Measurements from ENCODE around the gene TTC22. TPM values are rescaled to one million over a fixed set of nuclear protein-coding genes. Genes with fewer than 3 reads are reported as not detected.

Gene TTC22
- total RNA-seq, 1 donor from 2014 or later: 0.08 TPM

DNA sequence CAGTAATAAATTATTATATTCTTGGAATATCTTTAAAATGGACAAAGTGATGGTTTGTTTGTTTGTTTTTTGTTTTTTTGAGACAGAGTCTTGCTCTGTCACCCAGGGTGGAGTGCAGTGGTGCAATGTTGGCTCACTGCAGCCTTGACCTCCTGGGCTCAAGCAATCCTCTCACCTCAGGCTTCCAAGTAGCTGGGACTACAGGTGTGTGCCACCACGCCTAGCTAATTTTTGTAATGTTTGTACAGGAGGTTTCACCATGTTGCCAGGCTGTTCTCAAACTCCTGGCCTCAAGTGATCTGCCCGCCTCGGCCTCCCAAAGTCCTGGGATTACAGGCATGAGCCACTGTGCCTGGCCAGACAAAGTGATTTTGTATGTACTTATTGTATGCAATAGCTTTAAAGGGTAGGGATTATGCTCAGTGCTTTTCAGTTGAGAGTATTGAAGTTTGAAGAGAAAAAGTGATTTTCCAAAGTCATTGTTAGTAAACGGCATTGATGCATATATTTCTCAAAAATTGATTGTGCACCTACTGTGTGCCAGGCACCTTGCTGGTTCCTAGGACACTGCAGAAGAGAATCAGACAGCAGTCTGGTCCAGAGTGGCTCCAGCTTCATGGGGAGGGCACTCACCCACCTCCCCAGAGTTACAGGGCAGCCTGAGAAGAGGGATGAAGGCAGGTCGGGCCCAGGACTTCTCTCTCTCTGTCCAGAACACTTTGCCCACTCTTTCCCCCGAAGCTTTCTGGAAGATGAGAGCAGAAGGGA lies 34.2 kb upstream of the TTC22 start:
- DNase-seq (ENCODE audit: low spot score): no peak
- intact Hi-C loops (cut with DNase I): no loop called here

- intact Hi-C loops (cut with DNase I): no loop called here
These were observed 33.0 kb upstream of the TTC22 start for GRCh38 chr1:54834007-54834541.

GRCh38 chr1:54833121-54833520 lies 32.0 kb upstream of the TTC22 start:
- intact Hi-C loops (cut with DNase I): no loop called here
- DNase-seq (ENCODE audit: low spot score): no peak

More at GRCh38 chr1:54834007-54834541, 33.0 kb upstream of the TTC22 start:
- no peak for DNase-seq (ENCODE audit: low spot score)

DNA sequence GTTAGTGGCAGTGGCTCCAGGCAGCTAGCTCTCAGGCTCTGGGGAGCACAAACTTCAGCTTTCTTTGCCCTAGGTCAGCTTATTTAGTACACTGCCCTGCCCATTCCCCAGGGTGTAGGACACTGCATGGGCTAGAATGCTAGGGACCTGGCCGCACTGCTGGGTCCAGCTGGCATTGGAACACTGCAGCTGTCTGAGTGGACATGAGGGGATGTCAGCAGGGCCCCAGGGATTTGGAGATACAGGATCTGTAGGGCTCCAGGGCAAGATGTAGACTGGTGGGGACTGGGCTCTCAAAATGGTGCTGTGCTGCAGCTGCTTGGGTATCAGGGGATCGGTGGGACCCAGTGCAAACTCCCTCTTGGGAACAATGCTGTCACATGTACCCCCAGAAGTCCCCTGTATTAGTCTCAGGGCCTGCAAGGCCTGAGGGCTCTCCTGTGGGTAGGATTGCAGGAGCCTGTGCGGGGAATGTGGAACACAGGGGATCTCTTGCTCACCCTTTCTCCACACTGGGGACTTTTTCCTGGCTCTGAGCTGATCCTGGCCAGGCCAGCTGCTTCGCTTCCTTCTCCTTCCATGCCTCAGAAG lies 25.2 kb upstream of the TTC22 start:
- intact Hi-C loops (cut with DNase I): no loop called here

GRCh38 chr1:54825696-54826095 lies 24.6 kb upstream of the TTC22 start:
- intact Hi-C loops (cut with DNase I): no loop called here
- DNase-seq (ENCODE audit: low spot score): no peak

More for the DNA sequence above, 25.2 kb upstream of the TTC22 start:
- DNase-seq (ENCODE audit: low spot score): no peak

DNA sequence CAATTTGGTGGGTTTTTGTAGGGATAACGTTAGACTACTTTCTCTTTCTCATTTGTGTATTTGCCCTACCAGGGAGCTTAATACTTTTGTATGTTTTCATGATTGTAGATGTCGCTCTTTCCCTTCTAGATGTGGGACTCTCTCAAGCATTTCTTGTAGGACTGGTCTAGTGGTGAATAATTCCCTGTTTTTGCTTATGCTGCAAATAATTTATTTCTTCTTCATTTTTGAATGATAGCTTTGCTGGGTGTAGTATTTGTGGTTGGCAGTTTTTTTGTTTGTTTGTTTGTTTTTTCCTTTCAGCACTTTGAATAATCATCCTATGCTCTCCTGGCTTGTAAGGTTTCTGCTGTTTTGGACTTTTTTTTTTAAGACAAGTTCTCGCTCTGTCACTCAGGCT lies 22.5 kb upstream of the TTC22 start:
- intact Hi-C loops (cut with DNase I): no loop called here
- no peak for DNase-seq (ENCODE audit: low spot score)

- intact Hi-C loops (cut with DNase I): no loop called here
These were observed 18.6 kb upstream of the TTC22 start for GRCh38 chr1:54819733-54820132.

DNA sequence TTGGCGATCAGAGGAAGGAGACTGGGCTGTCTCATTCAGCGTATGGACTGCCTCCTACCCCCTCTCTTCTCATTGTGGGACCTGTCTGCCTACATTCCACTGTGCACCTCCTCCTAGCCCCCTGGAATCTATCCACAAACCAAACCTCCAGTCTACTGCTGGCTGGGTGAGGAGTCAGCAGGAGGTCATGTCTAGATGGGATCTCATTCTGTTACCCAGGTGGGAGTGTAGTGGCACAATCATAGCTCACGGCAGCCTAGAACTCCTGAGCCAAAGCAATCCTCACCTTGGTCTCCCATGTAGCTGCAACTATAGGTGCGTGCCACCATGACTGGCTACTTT lies 18.0 kb upstream of the TTC22 start:
- intact Hi-C loops (cut with DNase I): no loop called here
- no peak for DNase-seq (ENCODE audit: low spot score)

More at GRCh38 chr1:54819733-54820132, 18.6 kb upstream of the TTC22 start:
- DNase-seq (ENCODE audit: low spot score): no peak

- intact Hi-C loops (cut with DNase I): no loop called here
- DNase-seq (ENCODE audit: low spot score): no peak
These were observed 17.5 kb upstream of the TTC22 start for GRCh38 chr1:54818461-54819194.

DNA sequence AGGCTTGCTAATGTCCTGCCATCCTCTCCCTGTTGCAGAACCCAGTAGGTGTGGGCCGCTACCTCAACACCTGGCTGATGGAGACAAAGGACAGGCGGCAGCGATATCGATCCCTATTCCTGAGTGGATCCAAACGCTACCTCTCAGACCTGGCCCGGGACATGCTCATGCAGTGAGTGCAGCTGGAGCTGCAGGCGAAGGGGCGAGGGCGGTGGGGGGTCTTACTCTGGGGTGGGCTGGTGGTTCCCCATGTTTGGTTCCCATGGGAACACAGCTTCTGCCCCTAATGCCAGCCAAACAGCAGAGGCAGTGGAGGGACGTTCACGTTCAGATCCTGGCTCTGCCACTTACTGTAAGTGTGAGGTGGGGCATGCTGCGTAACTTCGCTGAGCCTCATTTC lies 15.8 kb upstream of the TTC22 start:
- no peak for DNase-seq (ENCODE audit: low spot score)
- intact Hi-C loops (cut with DNase I): no loop called here

- intact Hi-C loops (cut with DNase I): no loop called here
- no peak for DNase-seq (ENCODE audit: low spot score)
These were observed 15.0 kb upstream of the TTC22 start for GRCh38 chr1:54816130-54816529.

DNA sequence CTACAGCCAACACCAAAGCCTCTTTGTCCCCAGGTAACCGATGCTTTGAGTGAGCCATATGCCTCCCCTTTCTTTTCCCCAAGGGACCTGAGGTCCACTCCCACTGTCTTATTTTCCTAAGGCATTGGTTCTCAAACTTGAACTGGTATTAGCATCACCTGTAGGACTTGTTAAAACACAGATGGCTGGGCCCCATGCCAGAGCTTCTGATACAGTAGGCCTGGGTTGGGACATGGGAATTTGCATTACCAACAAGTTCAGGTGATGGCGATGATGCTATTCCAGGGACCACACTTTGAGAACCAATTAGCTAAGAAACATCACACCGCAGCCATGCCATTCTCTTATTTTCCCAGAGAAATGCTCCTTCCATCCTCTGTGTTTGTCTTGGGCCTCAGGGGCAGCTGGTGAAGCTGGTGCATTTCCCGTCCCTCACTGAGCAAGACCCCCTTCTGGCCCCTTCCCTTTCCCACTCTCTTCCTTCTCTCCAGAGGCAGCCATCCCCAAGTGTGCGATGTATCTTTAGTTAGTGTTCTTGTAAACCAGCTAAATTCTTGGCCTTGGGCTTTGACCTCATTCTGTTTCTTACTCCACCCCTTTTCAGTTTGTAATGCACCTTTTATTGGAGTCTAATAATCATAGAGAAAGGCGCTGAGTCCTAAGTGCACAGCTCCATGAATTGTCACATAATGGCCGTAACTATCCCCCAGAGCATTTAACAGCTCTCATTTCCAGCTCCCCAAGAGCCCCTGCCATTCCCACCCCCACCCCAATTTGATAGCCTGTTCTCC lies 14.2 kb upstream of the TTC22 start:
- intact Hi-C loops (cut with DNase I): no loop called here
- DNase-seq (ENCODE audit: low spot score): peak; percentile 55

- no peak for DNase-seq (ENCODE audit: low spot score)
- intact Hi-C loops (cut with DNase I): loop anchor here (5.0 kb wide), 1 partner anchor 737 kb away; no protein-coding TSS in a partner anchor
These were observed 13.4 kb upstream of the TTC22 start for GRCh38 chr1:54814571-54814970.

DNA sequence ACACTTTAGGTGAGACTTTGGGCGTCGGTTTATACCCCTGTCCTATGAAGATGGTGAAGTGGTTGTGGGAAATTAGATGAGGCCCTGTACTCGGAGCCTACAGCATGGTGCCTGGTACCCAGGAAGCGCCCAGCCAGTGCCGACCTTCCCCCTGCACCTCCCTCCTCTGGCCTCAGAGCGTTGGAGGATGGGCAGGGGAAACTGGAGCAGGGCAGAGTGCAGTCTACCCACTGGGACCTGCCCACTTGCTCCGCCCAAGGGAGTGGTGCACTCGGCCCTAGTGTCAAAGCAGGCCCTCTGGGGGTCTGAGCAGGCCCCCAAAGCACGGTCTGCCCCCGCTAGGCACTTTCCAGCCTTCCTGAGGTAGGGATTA lies 13.0 kb upstream of the TTC22 start:
- intact Hi-C loops (cut with DNase I): loop anchor here (5.0 kb wide), 1 partner anchor 737 kb away; no protein-coding TSS in a partner anchor
- no peak for DNase-seq (ENCODE audit: low spot score)

DNA sequence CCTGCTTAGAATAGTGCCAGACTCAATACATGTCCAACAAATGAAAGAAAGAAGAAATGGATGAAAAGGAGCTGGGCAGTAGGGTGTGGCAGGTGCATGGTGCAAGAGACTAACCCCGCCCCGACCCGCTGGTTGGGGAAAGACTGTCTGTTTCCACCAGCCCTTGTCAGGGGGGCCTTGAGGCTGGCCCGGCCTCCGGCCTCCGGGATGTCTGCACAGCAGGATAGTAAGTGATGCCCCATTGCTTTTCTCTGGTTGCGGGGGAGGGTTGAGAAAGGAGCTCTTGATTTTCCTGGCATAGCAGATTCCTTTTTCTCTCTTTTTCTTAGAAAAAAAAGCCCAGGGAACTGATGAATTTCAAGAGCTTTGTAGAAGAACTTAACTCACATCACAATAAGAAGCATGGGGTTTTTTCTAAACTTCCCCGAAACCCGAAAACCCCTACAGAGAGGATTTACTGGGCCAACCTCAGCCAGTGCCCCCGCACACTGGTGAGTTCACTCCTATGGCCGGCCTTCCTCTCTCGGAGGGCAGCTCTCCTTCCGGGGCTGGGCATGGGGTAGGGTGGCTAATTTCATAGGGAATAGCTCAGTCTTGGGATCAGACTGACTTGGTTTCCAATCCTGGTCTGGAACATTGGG lies 12.5 kb upstream of the TTC22 start:
- intact Hi-C loops (cut with DNase I): loop anchor here (5.0 kb wide), 1 partner anchor 736 kb away; no protein-coding TSS in a partner anchor

GRCh38 chr1:54812801-54813484 lies 11.8 kb upstream of the TTC22 start:
- intact Hi-C loops (cut with DNase I): loop anchor here (5.0 kb wide), 1 partner anchor 736 kb away; no protein-coding TSS in a partner anchor

More for the DNA sequence above, 12.5 kb upstream of the TTC22 start:
- DNase-seq (ENCODE audit: low spot score): peak; percentile 35

GRCh38 chr1:54811739-54812655 lies 10.9 kb upstream of the TTC22 start:
- intact Hi-C loops (cut with DNase I): loop anchor here (2.0 to 5.0 kb wide), 2 partner anchors 735 to 951 kb away; no protein-coding TSS in a partner anchor
- peak; percentile 63 for DNase-seq (ENCODE audit: low spot score)

More at GRCh38 chr1:54812801-54813484, 11.8 kb upstream of the TTC22 start:
- DNase-seq (ENCODE audit: low spot score): no peak
